K562 (cell line): Measurements from ENCODE around the gene DYNC1I1. TPM values are rescaled to one million over a fixed set of nuclear protein-coding genes. Genes with fewer than 3 reads are reported as not detected.

ENCODE experiments used
- ATAC-seq: fragments of 200-7000 bp; cut with Tn5 transposase; 3 replicates; pipeline ENCODE4 v1.9.1; 2020; ENCODE audit warnings: moderate library complexity
- BruUV-seq: library from RNA; stranded (reverse); fragments of 400-500 nt; replicated peaks from 2 replicates; lab custom pipeline; 2021; lab: Mats Ljungman, UMichigan
- CTCF ChIA-PET: fragments of 300-600 bp; formaldehyde crosslinking; extraction: SDS; loops from one replicate; lab custom pipeline; 2021; ENCODE audit warnings: low intra/inter-chr PET ratio; lab: Yijun Ruan, JAX
- POLR2A ChIA-PET: fragments of 300-600, 350-650 bp; sonication (Branson Sonifier 250); formaldehyde crosslinking; extraction: SDS; loops from one replicate; lab custom pipeline; 2021; ENCODE audit warnings: antibody characterized with exemption, inconsistent platforms; lab: Yijun Ruan, JAX
- DNase-seq, 4 experiments: peaks; one replicate each; pipeline versions ENCODE4 v3.0.0 to v3.0.0-alpha.2; 2011 to 2018; ENCODE audit warnings: low spot score in 3 of 4, mixed read lengths in 3 of 4; ENCODE audit errors: extremely low read depth in 1 of 4
- FAIRE-seq: peaks from 2 replicates; lab custom pipeline; 2011; peaks lifted over from hg19 to GRCh38; lab: Jason Lieb, UNC
- H2AFZ ChIP-seq: 2 replicates; pipeline ENCODE4 v1.6.0; 2011; ENCODE audit warnings: low read depth, low read length, control low read depth, inconsistent platforms
- H3K27ac ChIP-seq: fragments of 200-600 bp; 3 replicates; pipeline ENCODE4 v1.8.0; 2011; ENCODE audit warnings: low read depth, mild to moderate bottlenecking, control low read depth, inconsistent platforms, low read length, moderate library complexity, mixed read lengths; ENCODE audit errors: extremely low read depth
- H3K27me3 ChIP-seq, 2 experiments: fragments of 300-600 bp in 1 of 2; 2 replicates in 1 of 2; 3 replicates in 1 of 2; pipeline versions ENCODE4 v1.6.0 to v1.8.0; 2011; ENCODE audit warnings: inconsistent platforms in 2 of 2, low read length in 2 of 2, mild to moderate bottlenecking in 1 of 2, mixed read lengths in 1 of 2, moderate library complexity in 1 of 2; ENCODE audit not compliant: control insufficient read depth in 2 of 2, insufficient read depth in 2 of 2
- H3K36me3 ChIP-seq: fragments of 300-600 bp; 3 replicates; pipeline ENCODE4 v1.8.0; 2011; ENCODE audit warnings: mild to moderate bottlenecking, low read length, inconsistent platforms; ENCODE audit not compliant: control insufficient read depth, insufficient read depth
- H3K4me1 ChIP-seq, 2 experiments: fragments of 200-600 bp in 1 of 2; replicated peaks in 1 of 2; 2 replicates in 1 of 2; 3 replicates in 1 of 2; pipeline versions ENCODE4 v1.5.1 to v1.8.0; 2011; ENCODE audit warnings: inconsistent platforms in 2 of 2, low read length in 2 of 2, mild to moderate bottlenecking in 1 of 2, mixed read lengths in 1 of 2, moderate library complexity in 1 of 2; ENCODE audit not compliant: control insufficient read depth in 2 of 2, insufficient read depth in 2 of 2
- H3K4me2 ChIP-seq: 2 replicates; pipeline ENCODE4 v1.6.1; 2011; ENCODE audit warnings: low read length, control low read depth, inconsistent platforms, mixed read lengths; ENCODE audit not compliant: insufficient read depth
- H3K4me3 ChIP-seq: fragments of 200-600 bp; sonication (generic), shearing (Covaris generic); 2 replicates; pipeline ENCODE4 v1.5.1; 2016; ENCODE audit warnings: control low read depth, inconsistent platforms
- H3K79me2 ChIP-seq: fragments of 200-600 bp; 3 replicates; pipeline ENCODE4 v1.8.0; 2011; ENCODE audit warnings: low read length, inconsistent platforms; ENCODE audit not compliant: control insufficient read depth, insufficient read depth
- H3K9ac ChIP-seq, 2 experiments: 2 replicates each; pipeline versions ENCODE4 v1.6.0 to v1.6.1; 2011; ENCODE audit warnings: low read depth in 2 of 2, low read length in 2 of 2, control low read depth in 1 of 2, inconsistent platforms in 1 of 2, mild to moderate bottlenecking in 1 of 2, mixed read lengths in 1 of 2; ENCODE audit not compliant: insufficient read depth in 1 of 2
- H3K9me1 ChIP-seq: one replicate; pipeline ENCODE4 v1.6.0; 2011; ENCODE audit warnings: inconsistent platforms, mild to moderate bottlenecking, low read length, moderate library complexity; ENCODE audit not compliant: control insufficient read depth, insufficient read depth
- H3K9me3 ChIP-seq: replicated peaks from 2 replicates; pipeline ENCODE4 v1.5.1; 2011; ENCODE audit warnings: low read depth, low read length, inconsistent platforms; ENCODE audit not compliant: control insufficient read depth, insufficient read depth
- H4K20me1 ChIP-seq: replicated peaks from 2 replicates; pipeline ENCODE4 v1.6.1; 2011; ENCODE audit warnings: low read length, inconsistent platforms, mixed read lengths; ENCODE audit not compliant: control insufficient read depth, insufficient read depth
- CBX3 ChIP-seq, 2 experiments: IDR thresholded peaks; 1 replicate in 1 of 2; 2 replicates in 1 of 2; pipeline ENCODE4 v1.6.1; 2012; ENCODE audit warnings: inconsistent platforms in 2 of 2, low read length in 2 of 2, borderline replicate concordance in 1 of 2, control low read depth in 1 of 2
- GATA2 ChIP-seq: sonication (generic); formaldehyde crosslinking; IDR thresholded peaks from 2 replicates; pipeline ENCODE4 v1.4.0; 2020; ENCODE audit warnings: mild to moderate bottlenecking, missing genetic modification reagents
- IFI16 ChIP-seq: fragments of 250-450 bp; sonication (Bioruptor Pico); IDR thresholded peaks from 2 replicates; pipeline ENCODE4 v2.1.2; 2022; ENCODE audit warnings: mild to moderate bottlenecking, inconsistent platforms
- MEIS2 ChIP-seq: fragments of 450-650 bp; IDR thresholded peaks from 2 replicates; pipeline ENCODE4 v1.6.1; 2014; ENCODE audit warnings: mild to moderate bottlenecking; ENCODE audit not compliant: partially characterized antibody
- SMARCA4 ChIP-seq: fragments of 450-650 bp; IDR thresholded peaks from 2 replicates; pipeline ENCODE4 v1.6.1; 2016
- TGIF2 ChIP-seq: sonication (generic); formaldehyde crosslinking; IDR thresholded peaks from 2 replicates; pipeline ENCODE4 v1.8.1; 2022; ENCODE audit warnings: mild to moderate bottlenecking, missing genetic modification reagents, moderate library complexity
- ZBTB1 ChIP-seq: sonication (generic); formaldehyde crosslinking; IDR thresholded peaks from 2 replicates; pipeline ENCODE4 v1.8.1; 2023; ENCODE audit warnings: missing genetic modification reagents, low read depth, mild to moderate bottlenecking, borderline replicate concordance
- ZC3H8 ChIP-seq: fragments of 450-650 bp; IDR thresholded peaks from 2 replicates; pipeline ENCODE4 v1.6.1; 2017
- ZNF507 ChIP-seq: conservative IDR thresholded peaks from 2 replicates; pipeline ENCODE4 v1.6.1; 2017; ENCODE audit warnings: missing genetic modification characterization, missing compliant biosample characterization
- WGBS: fragments of 100-300 bp; shearing (Covaris generic); methylation state at CpG from one replicate; pipeline ENCODE4 v1.1.6; 2016; ENCODE audit warnings: low coverage, mixed read lengths; ENCODE audit not compliant: insufficient coverage; ENCODE audit errors: missing lambda C conversion rate; 5-methylcytosine and 5-hydroxymethylcytosine counted together
- in situ Hi-C: fragments of 300-500 bp; cut with MboI; formaldehyde crosslinking; loops from 4 replicates; pipeline ENCODE4 v1.15.0; 2018; ENCODE audit warnings: inconsistent platforms, mixed read lengths
- intact Hi-C: fragments of 100-400 bp; cut with micrococcal nuclease; formaldehyde crosslinking; loops from 2 replicates; pipeline ENCODE4 v1.14.2; 2022
- polyA plus RNA-seq, 8 experiments: library from polyadenylated mRNA; depleted of rRNA in 4 of 8; stranded (reverse) in 5 of 8; unstranded in 3 of 8; fragments of >200 nt; fragmentation: Nextera tagmentation in 2 of 8; fragmentation: Illumina TruSeq in 1 of 8; extraction: Ambion mirVana in 2 of 8; extraction: Trizol in 1 of 8; gene quantifications; 2 replicates each; pipeline versions ENCODE4 v1.2.1 to v1.2.3, GENCODE V29; 2011 to 2014; ENCODE audit warnings: inconsistent platforms in 1 of 8, missing spikeins in 1 of 8
- total RNA-seq, 7 experiments: library from RNA; depleted of rRNA in 6 of 7; stranded (reverse); fragments of >200 nt in 6 of 7; fragmentation: Illumina TruSeq in 2 of 7; extraction: Trizol in 2 of 7; gene quantifications; 2 replicates each; pipeline versions ENCODE4 v1.2.1 to v1.2.3, GENCODE V29; 2011 to 2021; ENCODE audit warnings: low replicate concordance in 1 of 7
- TF ChIP-seq, protein P1 (sequence below): fragments of 250-450 bp; sonication (Bioruptor Pico); IDR thresholded peaks from 2 replicates; pipeline ENCODE4 v1.5.0; 2021; ENCODE audit warnings: mild to moderate bottlenecking, moderate library complexity
- TF ChIP-seq, protein P2 (sequence below): fragments of 250-450 bp; sonication (Bioruptor Pico); IDR thresholded peaks from 2 replicates; pipeline ENCODE4 v1.4.0; 2020
- TF ChIP-seq, protein P3 (sequence below): fragments of 250-450 bp; sonication (Bioruptor Pico); IDR thresholded peaks from 2 replicates; pipeline ENCODE4 v1.8.0; 2022; ENCODE audit warnings: moderate library complexity, mild to moderate bottlenecking, inconsistent platforms
- TF ChIP-seq, protein P4 (sequence below): sonication (generic); formaldehyde crosslinking; IDR thresholded peaks from 2 replicates; pipeline ENCODE4 v1.8.1; 2023; ENCODE audit warnings: mild to moderate bottlenecking, missing genetic modification reagents
- TF ChIP-seq, protein P5 (sequence below): fragments of 250-450 bp; sonication (Bioruptor Pico); IDR thresholded peaks from 2 replicates; pipeline ENCODE4 v1.5.0; 2021

The DYNC1I1 gene
- total and polyA plus RNA-seq, 9 of the 15 experiments (the other 6 are each of a cell fraction or from before 2014, with no cell fraction given) = 0.22 to 1.5 (median 0.44) TPM

DNA sequence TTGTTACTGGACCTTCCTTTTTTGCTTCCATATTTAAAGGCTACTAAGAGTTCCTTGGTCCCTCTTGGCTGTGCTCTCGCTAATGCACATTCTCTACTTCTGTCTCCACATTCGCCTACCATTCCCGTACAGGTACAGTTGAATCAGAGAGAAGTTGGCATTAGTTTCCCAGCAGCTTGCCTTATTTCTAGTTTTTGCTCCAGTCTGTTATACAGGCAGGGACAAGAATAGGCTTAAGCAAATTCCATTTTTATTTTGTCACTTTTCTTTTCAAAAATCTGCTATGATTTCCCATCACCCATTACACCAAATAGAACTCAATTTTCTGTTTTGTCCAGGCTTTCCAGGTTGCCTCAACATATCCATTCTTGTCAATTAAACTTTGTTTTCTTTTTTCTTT is 29.9 kb downstream of the DYNC1I1 start (continued):
- TF ChIP-seq MEIS2 = no peak
- TF ChIP-seq, all 486 proteins: peak for 0

DNA sequence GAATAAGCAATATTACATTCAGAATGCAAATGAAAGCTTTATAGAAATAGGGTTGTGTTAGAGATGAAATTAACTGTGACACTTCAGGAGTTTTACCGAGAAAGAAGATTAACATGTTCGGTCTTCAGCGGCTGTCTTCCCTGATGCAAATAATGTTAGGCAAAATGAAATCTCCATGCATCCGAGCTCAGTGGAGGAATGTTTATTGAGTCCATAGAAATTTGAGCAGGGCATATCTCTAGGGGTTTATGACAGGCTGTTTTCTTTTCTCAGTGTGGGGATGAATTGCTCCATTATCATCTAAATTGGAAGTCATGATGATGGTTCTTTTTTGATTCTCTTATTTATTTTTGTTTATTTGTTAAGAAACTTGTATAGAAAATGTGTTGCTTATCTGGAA is 31.7 kb downstream of the DYNC1I1 start:
- Histone ChIP-seq H4K20me1 (no peaks in the 10 kb centered on the region), H3K27me3 (0 out of 5 replicates have a peak, but pooled peaks cover 0 to 2% of the 10 kb centered on the region in 2 experiments), H3K9me1 (no peaks in the 10 kb centered on the region), H3K9me3 (no peaks in the 10 kb centered on the region), H3K9ac (no peak overlapping the region), H3K4me1 (no peaks in the 10 kb centered on the region), H3K79me2 (no peaks in the 10 kb centered on the region), H3K27ac (no peak overlapping the region), H3K36me3 (no peaks in the 10 kb centered on the region), H2AFZ (no peak overlapping the region), H3K4me3 (no peak overlapping the region), H3K4me2 (no peak overlapping the region)
- POLR2A ChIA-PET = interaction anchor here (0.6 kb wide), 1 partner anchor 15 kb away, joined by 3 read pairs; no protein-coding TSS in a partner anchor
- no TSS peak for BruUV-seq
- no peak for DNase-seq
- no peak for ATAC-seq
- in situ Hi-C loops = no loop called here
- CTCF ChIA-PET = no interaction called here
- FAIRE-seq = no peak
- TF ChIP-seq, protein P1, sequence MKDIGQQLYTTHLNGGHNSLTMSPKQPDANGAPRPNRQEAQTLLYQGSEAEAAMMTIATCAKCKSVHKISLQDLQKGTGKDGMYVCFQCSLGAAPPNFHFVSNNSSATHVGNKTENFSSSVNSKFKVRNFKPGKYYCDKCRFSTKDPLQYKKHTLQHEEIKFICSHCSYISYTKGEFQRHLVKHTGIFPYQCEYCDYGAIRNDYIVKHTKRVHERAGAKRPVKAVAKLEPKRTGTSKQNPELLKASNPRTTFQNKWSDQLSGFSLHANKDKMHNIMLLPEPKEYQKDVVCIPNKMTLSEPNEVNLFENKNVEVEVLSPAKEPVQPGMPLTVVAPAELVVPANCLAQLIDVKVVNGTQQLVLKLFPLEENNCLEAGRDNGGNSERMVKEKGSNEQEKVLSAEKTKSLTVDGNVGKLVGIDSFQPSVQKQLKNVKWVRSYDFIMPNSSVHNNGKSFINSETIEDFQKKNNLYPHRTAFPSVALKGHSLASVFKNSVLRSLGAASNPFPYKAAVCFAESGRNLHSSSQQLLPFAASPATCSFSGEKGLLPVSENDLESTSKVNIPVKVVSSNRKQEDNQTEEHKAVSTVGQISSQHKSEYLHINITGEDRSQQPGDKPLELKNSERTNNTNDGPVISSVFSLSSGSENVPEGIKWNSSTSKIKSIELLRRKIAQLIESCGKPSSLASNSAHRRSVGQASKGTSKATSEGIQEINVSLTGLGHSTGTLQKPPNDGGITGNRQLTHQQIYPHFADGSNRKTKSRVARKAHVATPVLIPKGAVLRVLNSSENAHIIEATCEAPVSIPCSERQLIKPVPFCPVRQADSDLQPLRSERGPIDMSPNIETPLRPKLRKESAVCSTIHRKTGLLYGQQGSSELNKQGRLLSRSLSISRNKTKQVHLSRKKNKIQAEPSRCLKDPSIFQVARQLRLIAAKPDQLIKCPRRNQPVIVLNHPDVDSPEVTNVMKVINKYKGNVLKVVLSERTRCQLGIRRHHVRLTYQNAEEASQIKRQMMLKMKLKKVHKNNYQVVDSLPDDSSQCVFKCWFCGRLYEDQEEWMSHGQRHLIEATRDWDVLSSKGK (CRISPR knock-in tag) = no peak
- TF ChIP-seq, protein P2, sequence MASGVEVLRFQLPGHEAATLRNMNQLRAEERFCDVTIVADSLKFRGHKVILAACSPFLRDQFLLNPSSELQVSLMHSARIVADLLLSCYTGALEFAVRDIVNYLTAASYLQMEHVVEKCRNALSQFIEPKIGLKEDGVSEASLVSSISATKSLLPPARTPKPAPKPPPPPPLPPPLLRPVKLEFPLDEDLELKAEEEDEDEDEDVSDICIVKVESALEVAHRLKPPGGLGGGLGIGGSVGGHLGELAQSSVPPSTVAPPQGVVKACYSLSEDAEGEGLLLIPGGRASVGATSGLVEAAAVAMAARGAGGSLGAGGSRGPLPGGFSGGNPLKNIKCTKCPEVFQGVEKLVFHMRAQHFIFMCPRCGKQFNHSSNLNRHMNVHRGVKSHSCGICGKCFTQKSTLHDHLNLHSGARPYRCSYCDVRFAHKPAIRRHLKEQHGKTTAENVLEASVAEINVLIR = no peak
- TF ChIP-seq TGIF2 (CRISPR knock-in tag) (no peak), IFI16 (CRISPR knock-in tag) (no peak), ZC3H8 (no peak), CBX3 (IDR thresholded peaks at IDR 0.05; ENCODE audit: borderline replicate concordance in 1 of 2, low read length in 2 of 2) (no peak), ZNF507 (tag) (no peak), SMARCA4 (no peak), GATA2 (no peak), ZBTB1 (CRISPR knock-in tag) (no peak)
- TF ChIP-seq, protein P3, sequence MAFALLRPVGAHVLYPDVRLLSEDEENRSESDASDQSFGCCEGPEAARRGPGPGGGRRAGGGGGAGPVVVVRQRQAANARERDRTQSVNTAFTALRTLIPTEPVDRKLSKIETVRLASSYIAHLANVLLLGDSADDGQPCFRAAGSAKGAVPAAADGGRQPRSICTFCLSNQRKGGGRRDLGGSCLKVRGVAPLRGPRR (CRISPR knock-in tag) = no peak
- TF ChIP-seq, protein P4, sequence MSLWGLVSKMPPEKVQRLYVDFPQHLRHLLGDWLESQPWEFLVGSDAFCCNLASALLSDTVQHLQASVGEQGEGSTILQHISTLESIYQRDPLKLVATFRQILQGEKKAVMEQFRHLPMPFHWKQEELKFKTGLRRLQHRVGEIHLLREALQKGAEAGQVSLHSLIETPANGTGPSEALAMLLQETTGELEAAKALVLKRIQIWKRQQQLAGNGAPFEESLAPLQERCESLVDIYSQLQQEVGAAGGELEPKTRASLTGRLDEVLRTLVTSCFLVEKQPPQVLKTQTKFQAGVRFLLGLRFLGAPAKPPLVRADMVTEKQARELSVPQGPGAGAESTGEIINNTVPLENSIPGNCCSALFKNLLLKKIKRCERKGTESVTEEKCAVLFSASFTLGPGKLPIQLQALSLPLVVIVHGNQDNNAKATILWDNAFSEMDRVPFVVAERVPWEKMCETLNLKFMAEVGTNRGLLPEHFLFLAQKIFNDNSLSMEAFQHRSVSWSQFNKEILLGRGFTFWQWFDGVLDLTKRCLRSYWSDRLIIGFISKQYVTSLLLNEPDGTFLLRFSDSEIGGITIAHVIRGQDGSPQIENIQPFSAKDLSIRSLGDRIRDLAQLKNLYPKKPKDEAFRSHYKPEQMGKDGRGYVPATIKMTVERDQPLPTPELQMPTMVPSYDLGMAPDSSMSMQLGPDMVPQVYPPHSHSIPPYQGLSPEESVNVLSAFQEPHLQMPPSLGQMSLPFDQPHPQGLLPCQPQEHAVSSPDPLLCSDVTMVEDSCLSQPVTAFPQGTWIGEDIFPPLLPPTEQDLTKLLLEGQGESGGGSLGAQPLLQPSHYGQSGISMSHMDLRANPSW (CRISPR knock-in tag) = no peak
- TF ChIP-seq, protein P5, sequence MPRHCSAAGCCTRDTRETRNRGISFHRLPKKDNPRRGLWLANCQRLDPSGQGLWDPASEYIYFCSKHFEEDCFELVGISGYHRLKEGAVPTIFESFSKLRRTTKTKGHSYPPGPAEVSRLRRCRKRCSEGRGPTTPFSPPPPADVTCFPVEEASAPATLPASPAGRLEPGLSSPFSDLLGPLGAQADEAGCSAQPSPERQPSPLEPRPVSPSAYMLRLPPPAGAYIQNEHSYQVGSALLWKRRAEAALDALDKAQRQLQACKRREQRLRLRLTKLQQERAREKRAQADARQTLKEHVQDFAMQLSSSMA (CRISPR knock-in tag) = no peak
- intact Hi-C loops = no loop called here
- 1% methylated on average over 4 of the region's 4 CpGs for WGBS
